HG03159 (cell line): ENCODE measurements around the gene INO80B.
"Not testable (repeated sequence)": the region's sequence is repeated elsewhere in the genome, so short reads cannot be mapped to it uniquely, and the experiment has no call there.

Source experiments
- ATAC-seq: cut with Tn5 transposase; IDR thresholded peaks from one replicate; pipeline ENCODE4 v1.9.1; 2021; ENCODE audit warnings: mild to moderate bottlenecking, moderate library complexity; ENCODE audit not compliant: unreplicated experiment

The INO80B gene

GRCh38 chr2:74474899-74475298, 20.0 kb downstream of the INO80B start:
- no peak for ATAC-seq

GRCh38 chr2:74481431-74481830, 26.5 kb downstream of the INO80B start:
- no peak for ATAC-seq

DNA sequence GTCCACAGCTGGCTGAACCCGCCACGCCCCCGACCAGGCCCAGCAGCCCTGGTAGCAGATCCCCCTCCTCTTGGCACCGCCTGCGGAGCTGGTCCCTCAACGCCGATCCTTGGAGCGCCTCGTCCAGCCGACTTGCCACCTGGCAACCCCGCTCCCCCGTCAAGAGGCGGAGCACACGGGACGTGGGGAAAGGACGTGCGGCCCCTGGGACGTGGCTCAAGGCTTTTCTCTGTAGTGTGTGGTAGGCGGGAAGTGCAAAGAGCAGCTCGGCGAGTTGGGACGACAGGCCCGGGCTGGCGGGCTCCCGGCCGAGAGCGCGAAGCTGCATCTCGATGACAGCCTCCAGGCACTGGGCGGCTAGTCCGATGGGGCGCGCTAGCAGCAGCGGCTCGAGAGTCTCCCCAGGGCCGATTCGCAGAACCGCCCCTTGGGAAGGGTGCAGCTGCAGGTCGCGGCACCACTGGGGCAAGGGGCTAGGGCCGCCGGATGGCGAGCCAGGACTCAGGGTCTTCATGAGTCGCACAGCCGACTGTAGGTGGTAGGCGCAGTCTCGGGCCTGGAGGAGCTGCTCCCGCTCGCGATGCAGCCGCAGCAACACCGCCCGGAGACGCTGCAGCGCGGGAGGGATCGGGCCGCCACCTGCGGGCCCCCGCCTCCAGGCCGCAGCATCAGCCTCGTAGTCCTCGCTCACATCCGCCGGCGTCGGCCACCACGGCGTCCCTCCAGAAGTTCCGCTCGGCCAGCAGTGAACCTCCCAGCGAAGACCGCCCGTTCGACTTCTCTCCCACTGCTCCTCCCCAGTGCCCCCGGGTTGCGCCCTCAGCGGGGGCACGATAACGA, 27.3 kb downstream of the INO80B start:
- ATAC-seq, result peak; percentile 38

GRCh38 chr2:74482801-74483674, 28.2 kb downstream of the INO80B start, which contains the start of the genes CCDC142 and TTC31:
CCDC142 (minus strand) TSS chr2:74482998; CDS start chr2:74482837, 161 bp downstream.
TTC31 (plus strand) TSS chr2:74483081; CDS start chr2:74483096, 15 bp downstream.
- ATAC-seq, result peak; percentile 89

DNA sequence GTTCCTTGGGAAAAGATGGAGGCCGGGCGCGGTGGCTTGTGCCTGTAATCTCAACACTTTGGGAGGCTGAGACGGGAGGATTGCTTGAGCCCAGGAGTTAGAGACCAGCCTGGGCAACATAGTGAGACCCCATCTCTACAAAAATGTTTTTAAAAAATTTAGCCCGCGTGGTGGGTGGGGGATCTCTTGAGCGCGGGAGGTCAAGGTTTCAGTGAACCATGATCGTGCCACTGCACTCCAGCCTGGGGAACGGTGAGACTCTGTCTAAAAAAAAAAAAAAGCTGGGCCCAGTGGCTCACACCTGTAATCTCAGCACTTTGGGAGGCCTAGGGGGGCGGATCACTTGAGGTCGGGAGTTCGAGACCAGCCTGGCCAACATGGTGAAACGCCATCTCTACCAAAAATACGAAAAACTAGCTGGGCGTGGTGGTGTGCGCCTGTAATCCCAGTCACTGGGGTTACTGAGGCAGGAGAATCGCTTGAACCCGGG, 28.8 kb downstream of the INO80B start:
- ATAC-seq, result not testable (repeated sequence)

DNA sequence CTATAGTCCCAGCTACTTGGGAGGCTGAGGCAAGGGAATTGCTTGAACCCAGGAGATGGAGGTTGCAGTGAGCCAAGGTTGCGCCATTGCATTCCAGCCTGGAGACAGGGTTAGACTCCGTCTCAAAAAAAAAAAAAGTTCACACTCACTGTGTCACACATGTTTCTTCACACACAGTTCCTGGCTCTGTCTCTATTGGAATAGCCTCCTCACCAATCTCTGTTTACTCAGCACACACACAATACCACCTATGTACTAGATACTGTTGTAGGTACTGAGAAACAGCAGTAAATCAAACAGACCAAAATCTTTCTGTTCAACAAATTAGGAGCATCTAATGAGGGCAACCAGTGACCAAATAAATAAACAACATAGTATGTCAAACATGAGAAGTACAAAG, 31.3 kb downstream of the INO80B start:
- ATAC-seq, result no peak

DNA sequence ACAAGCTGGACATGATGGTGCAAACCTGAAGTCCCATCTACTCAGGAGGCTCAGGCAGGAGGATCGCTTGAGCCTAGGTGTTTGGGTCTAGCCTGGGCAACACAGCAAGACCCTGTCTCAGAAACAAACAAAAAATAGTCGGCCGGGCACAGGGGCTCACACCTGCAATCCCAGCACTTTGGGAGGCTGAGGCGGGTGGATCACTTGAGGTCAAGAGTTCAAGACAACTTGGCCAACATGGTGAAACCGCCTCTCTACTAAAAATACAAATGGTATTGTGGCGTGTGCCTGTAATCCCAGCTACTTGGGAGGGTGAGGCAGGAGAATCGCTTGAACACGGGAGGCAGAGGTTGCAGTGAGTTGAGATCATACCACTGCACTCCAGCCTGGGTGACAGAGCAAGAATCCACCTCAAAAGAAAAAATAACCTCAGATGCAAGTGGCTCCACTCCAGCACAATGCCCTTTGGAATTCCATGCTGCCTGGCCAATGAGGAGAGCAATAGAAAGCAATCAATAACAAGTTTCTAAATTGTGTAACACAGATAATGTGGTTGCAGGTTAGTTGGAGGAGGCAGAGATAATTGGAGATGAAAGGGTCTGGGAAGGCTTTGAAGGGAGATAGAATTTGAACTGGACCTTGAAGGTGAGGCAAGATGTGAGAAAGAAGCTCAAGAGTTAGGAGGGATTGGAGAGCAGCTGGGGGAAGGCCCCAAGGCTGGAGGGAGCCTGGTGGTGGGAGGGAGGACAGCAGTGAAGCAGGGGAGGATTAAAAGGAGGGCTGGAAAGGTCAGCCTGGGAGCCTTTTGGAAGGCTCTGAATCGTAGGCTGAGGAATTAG, 34.0 kb downstream of the INO80B start:
- ATAC-seq, result no peak

GRCh38 chr2:74489906-74490305, 35.0 kb downstream of the INO80B start:
- no peak for ATAC-seq

DNA sequence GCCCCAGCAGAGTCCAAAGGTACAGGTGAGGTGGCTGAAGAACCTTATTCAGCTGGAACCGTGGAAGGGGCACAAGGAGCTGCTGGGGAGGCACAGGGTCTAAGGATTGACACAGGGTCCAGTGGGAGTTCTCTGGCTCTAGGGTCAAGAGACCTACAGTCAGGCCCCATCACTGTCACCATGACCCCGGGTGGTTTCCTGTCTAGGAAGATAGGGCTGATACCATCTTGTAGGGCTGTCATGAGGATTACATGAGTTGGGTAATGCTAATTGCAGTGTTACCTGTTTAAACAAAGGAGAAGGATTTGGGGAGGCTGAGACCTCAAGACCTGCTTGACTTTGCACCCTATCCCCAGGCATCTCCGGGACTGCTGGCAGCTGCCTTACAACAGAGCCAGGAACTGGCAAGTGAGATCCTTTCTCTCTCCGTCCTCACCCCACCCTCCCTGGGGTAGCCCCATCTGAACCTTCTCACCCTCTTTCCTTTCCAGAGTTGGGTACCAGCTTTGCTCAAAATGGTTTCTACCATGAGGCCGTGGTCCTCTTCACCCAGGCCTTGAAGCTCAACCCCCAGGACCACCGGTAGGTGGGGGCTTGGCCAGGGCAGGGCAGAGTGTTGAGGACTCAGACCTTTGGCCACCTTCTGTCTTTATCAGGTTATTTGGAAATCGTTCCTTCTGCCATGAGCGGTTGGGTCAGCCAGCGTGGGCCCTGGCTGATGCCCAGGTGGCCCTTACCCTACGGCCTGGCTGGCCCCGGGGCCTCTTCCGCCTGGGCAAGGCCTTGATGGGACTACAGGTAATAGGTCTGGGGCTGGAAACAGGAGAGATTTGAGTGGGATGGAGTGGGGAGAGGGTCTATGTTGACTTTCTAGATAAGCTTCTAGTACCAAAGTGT, 37.0 kb downstream of the INO80B start:
- ATAC-seq, result no peak

- no peak for ATAC-seq
Measured at GRCh38 chr2:74493546-74493945, 38.7 kb downstream of the INO80B start.

- ATAC-seq, result no peak
Measured at GRCh38 chr2:74495440-74495839, 40.6 kb downstream of the INO80B start.

GRCh38 chr2:74496997-74497776, 42.3 kb downstream of the INO80B start:
- no peak for ATAC-seq

DNA sequence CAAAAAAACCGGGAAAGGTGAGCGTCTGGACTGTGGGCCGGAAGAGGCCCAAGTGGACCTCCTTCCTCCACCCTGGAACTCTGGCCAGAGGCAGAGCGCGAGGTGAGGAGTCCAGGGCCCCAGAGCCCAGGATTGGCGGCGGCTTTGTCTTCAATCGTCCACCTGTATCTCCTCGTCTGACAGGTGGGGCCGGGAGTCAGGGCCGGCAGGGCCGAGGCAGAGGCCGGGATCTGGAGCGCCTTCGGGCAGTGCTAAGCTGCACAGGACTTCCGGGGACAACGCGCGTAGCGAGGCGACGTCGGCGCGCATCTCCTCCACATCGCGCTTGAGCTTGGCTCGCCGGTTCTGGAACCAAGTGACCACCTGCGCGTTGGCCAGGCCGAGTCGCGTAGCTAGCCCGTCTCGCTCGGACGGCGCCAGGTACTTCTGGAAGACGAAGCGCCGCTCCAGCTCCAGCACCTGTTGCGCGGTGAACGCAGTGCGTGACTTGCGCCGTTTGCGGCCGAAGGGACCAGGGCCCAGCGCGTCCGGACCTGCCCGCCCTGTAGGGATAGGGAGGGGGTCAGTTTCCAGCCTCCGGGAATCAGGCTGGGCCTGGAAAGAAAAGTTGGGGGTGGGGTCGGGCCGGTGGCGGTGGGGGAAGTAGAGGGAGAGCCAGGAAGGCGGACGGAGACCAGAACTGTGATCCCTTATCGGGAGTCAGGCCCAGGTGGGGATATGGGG, 43.1 kb downstream of the INO80B start:
- no peak for ATAC-seq

DNA sequence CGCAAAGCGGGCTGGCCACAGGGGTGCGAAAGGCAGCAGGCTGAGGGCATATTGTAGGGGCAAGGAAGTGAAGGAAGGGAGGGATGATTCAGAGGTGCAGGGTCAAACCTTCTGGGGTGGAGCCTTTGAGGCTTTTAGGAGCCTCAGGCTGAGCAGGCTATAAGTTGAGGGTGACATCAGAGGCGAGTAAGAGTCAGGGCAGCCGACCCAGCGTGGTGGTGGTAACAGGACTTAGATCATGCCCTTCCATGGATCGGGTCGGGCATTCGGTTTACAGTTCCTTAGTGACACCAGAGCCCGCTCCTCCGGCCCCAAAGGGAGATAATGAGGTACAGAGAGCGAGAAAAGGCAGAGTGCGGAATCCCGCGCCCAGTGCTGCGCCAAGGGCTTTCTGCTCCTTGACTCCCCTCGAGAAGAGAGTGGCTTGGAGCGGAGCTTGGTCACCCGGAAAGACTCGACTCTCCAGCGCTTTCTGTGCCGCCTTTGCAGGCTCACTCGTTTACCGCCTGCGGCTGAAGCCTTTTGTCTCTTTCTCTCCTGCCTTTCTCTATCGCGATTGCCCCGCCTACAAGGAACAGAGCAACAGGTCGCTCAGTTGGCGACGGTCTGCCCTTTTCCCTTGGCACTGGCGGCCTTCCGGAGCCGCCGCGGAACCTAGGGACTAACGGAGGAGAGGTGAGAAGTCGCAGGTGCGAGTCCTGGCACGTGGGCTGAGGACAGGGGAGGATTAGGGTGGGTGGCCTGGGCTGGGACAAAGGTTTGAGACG, 43.8 kb downstream of the INO80B start:
- ATAC-seq, result no peak

- ATAC-seq, result no peak
Measured at GRCh38 chr2:74499267-74499939, 44.5 kb downstream of the INO80B start, which contains the start of gene LBX2. LBX2 (minus strand) TSS chr2:74499603; CDS start chr2:74499537, 66 bp downstream.

GRCh38 chr2:74499940-74500577, 45.2 kb downstream of the INO80B start:
- no peak for ATAC-seq
